Suprapubic skin (tissue), 3 donors: ENCODE measurements around the gene SLFN12L.

Source experiments
- EP300 ChIP-seq: sonication (generic); formaldehyde crosslinking; IDR thresholded peaks from one replicate; pipeline ENCODE4 v1.6.1; 2017; ENCODE audit warnings: antibody characterized with exemption
- POLR2A ChIP-seq, 2 donors: fragments of 450-650 bp; IDR thresholded peaks; one replicate each; pipeline ENCODE4 v1.6.1; 2017; ENCODE audit warnings: antibody characterized with exemption in 2 of 2, mild to moderate bottlenecking in 2 of 2, moderate library complexity in 2 of 2
- TF ChIP-seq, protein P1 (sequence below), 2 donors: fragments of 200-600 bp in 1 of 2; fragments of 450-650 bp in 1 of 2; sonication (generic) in 1 of 2; IDR thresholded peaks; one replicate each; pipeline ENCODE4 v1.5.1; 2016 to 2019; ENCODE audit warnings: antibody characterized with exemption in 2 of 2, mild to moderate bottlenecking in 1 of 2, moderate library complexity in 1 of 2

DNA sequence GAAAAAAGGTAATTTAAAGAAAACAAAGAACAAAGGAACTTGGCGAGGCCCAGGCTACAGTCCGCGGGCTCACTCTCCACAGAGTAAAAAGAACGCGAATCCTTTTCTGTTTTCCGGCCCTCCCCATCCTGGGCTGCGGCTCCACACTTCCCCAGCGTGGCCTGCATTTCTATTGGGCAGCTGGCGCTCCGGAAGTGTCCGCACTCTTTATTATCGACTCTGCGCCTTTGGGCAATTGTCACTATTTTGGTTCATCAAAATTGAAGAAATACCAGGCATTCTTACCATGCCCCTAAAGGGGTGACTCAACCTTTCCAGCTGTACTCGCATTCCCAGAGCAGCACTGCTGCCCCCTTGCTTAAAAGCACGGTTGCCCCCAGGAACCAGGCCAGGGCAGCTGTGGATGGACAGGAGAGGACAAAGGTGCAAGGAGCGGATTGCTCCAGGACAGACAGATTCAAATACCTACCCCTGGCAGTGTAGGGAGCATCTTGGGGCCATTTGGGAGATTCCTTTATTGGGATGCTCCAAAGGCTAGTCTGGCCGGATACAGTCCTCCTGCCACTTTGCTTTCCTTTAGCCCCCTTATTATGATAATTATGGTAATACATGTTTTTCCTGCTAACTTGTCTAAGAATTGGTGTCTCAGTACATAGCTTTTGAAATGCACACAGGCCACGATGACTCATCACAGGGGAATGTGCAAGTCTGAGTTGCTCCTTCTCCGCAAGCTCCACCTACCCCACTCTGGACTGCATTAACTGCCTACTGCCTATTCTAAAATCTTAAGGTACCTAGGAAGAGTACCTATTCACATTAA is 104.2 kb downstream of the SLFN12L start:
- TF ChIP-seq, protein P1, sequence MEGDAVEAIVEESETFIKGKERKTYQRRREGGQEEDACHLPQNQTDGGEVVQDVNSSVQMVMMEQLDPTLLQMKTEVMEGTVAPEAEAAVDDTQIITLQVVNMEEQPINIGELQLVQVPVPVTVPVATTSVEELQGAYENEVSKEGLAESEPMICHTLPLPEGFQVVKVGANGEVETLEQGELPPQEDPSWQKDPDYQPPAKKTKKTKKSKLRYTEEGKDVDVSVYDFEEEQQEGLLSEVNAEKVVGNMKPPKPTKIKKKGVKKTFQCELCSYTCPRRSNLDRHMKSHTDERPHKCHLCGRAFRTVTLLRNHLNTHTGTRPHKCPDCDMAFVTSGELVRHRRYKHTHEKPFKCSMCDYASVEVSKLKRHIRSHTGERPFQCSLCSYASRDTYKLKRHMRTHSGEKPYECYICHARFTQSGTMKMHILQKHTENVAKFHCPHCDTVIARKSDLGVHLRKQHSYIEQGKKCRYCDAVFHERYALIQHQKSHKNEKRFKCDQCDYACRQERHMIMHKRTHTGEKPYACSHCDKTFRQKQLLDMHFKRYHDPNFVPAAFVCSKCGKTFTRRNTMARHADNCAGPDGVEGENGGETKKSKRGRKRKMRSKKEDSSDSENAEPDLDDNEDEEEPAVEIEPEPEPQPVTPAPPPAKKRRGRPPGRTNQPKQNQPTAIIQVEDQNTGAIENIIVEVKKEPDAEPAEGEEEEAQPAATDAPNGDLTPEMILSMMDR (IDR thresholded peaks at IDR 0.05) = no peak
- TF ChIP-seq EP300 = no peak
- TF ChIP-seq POLR2A (IDR thresholded peaks at IDR 0.05) = no peak
